HEK293T (cell line): ENCODE data around the gene EPHB1.

Experiments
- CTCF ChIA-PET: fragments of 350-600 bp; formaldehyde crosslinking; extraction: SDS; loops from one replicate; lab custom pipeline; 2021; ENCODE audit warnings: antibody characterized with exemption, inconsistent platforms; lab: Yijun Ruan, JAX
- POLR2A ChIA-PET: fragments of 350-600 bp; formaldehyde crosslinking; extraction: SDS; loops from one replicate; lab custom pipeline; 2020; ENCODE audit warnings: antibody characterized with exemption, inconsistent platforms; lab: Yijun Ruan, JAX
- DNase-seq: peaks from one replicate; pipeline ENCODE4 v3.0.0; 2012; ENCODE audit warnings: mixed read lengths; ENCODE audit errors: extremely low spot score
- ARNT ChIP-seq: fragments of 450-650 bp; IDR thresholded peaks from 2 replicates; pipeline ENCODE4 v1.6.1; 2017; ENCODE audit warnings: mild to moderate bottlenecking
- BHLHE40 ChIP-seq: fragments of 450-650 bp; IDR thresholded peaks from 2 replicates; pipeline ENCODE4 v1.6.1; 2016; ENCODE audit warnings: mild to moderate bottlenecking, moderate library complexity, borderline replicate concordance
- CTBP1 ChIP-seq: fragments of 450-650 bp; IDR thresholded peaks from 2 replicates; pipeline ENCODE4 v1.6.1; 2016; ENCODE audit warnings: borderline replicate concordance
- FOXA1 ChIP-seq: fragments of 450-650 bp; IDR thresholded peaks from 2 replicates; pipeline ENCODE4 v1.6.1; 2016; ENCODE audit warnings: mild to moderate bottlenecking
- FOXK2 ChIP-seq: fragments of 450-650 bp; IDR thresholded peaks from 2 replicates; pipeline ENCODE4 v1.6.1; 2016; ENCODE audit warnings: mild to moderate bottlenecking
- FOXM1 ChIP-seq: fragments of 450-650 bp; IDR thresholded peaks from 2 replicates; pipeline ENCODE4 v1.6.1; 2017; ENCODE audit warnings: mild to moderate bottlenecking, borderline replicate concordance
- HDGF ChIP-seq: fragments of 450-650 bp; IDR thresholded peaks from 2 replicates; pipeline ENCODE4 v1.6.1; 2017; ENCODE audit warnings: antibody characterized with exemption, borderline replicate concordance
- L3MBTL2 ChIP-seq: fragments of 450-650 bp; conservative IDR thresholded peaks from 2 replicates; pipeline ENCODE4 v1.6.1; 2016; ENCODE audit warnings: mild to moderate bottlenecking
- LEF1 ChIP-seq: fragments of 450-650 bp; IDR thresholded peaks from 2 replicates; pipeline ENCODE4 v1.6.1; 2017; ENCODE audit warnings: mild to moderate bottlenecking, borderline replicate concordance
- NFRKB ChIP-seq: fragments of 450-650 bp; IDR thresholded peaks from 2 replicates; pipeline ENCODE4 v1.6.1; 2016; ENCODE audit warnings: mild to moderate bottlenecking, moderate library complexity
- SP1 ChIP-seq: fragments of 450-650 bp; IDR thresholded peaks from 2 replicates; pipeline ENCODE4 v1.6.1; 2017
- SUZ12 ChIP-seq: fragments of 450-650 bp; IDR thresholded peaks from 2 replicates; pipeline ENCODE4 v1.6.1; 2016; ENCODE audit warnings: mild to moderate bottlenecking
- TARDBP ChIP-seq: fragments of 450-650 bp; IDR thresholded peaks from 2 replicates; pipeline ENCODE4 v1.6.1; 2016
- ZNF384 ChIP-seq: fragments of 450-650 bp; IDR thresholded peaks from 2 replicates; pipeline ENCODE4 v1.6.1; 2016
- TF ChIP-seq, protein P1 (sequence below): fragments of 450-650 bp; IDR thresholded peaks from 2 replicates; pipeline ENCODE4 v1.6.1; 2016

The EPHB1 gene

DNA sequence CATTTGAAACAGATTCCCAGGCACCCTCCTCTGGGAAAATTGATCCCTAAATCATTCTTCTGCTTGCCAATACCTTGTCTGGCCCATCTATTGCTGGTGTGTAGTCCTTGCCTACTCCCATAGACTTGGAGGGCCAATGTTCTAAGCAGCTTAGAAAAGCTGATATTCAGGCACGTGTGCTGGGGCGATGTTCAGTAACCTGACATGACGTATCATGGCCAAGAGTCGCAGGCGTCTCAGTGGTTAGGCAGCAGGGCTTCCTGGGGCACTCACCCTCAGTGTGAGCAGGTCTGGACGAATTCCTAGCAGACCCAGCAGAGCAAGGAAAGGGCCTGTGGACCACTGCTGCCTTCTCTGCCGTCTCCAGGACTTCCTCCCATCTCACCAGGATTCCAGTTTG, 21.6 kb downstream of the EPHB1 start:
- TF ChIP-seq BHLHE40 (no peak), LEF1 (no peak), SUZ12 (no peak), ZNF384 (no peak)
- TF ChIP-seq, protein P1, sequence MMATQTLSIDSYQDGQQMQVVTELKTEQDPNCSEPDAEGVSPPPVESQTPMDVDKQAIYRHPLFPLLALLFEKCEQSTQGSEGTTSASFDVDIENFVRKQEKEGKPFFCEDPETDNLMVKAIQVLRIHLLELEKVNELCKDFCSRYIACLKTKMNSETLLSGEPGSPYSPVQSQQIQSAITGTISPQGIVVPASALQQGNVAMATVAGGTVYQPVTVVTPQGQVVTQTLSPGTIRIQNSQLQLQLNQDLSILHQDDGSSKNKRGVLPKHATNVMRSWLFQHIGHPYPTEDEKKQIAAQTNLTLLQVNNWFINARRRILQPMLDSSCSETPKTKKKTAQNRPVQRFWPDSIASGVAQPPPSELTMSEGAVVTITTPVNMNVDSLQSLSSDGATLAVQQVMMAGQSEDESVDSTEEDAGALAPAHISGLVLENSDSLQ: no peak
- ChIA-PET POLR2A (no interaction called here), CTCF (no interaction called here)
- DNase-seq: no peak

DNA sequence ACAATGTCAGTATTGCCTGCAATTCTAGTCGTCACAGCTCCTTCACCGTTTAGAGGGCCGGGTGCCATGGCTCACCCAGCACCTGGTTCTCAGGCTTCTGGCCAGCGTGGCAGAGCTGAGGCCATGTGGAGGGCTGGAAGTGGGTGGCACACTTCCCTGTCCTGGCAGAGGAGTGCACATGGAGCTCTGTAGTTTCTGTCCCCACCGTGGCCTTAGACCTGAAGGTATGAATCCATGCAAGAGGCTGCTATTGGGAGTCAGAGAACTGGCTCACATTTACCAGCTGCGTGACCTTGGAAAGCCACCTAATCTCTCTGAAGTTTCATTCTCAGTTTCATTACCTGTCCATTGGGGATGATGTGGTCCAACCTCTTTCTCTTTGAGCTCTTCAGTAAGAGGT, 22.2 kb downstream of the EPHB1 start:
- no peak for DNase-seq
- CTCF ChIA-PET: no interaction called here
- POLR2A ChIA-PET: no interaction called here
- TF ChIP-seq LEF1: no peak
- TF ChIP-seq SP1: no peak
- TF ChIP-seq ZNF384: no peak
- no peak for TF ChIP-seq FOXM1
- TF ChIP-seq CTBP1: no peak
- TF ChIP-seq L3MBTL2: no peak

DNA sequence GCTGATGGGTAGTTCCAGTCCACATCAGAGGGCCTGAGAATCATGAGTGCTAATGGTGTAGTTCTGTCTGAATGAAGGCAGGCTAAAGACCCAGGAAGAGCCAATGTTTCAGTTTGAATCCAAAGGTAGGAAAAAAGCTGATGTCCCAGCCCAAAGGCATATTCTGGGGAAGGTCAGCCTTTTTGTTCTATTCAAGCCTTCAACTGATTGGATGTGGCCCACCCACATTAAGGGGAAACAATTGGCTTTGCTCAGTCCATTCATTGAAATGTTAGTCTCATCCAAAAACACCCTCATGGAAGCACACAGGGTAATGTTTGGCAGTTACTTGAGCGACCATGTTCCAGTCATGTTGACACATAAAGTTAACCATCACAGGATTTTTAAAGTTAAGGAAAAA, 25.9 kb downstream of the EPHB1 start:
- ChIA-PET POLR2A (no interaction called here), CTCF (no interaction called here)
- no peak for DNase-seq
- TF ChIP-seq SUZ12 (no peak), HDGF (no peak), NFRKB (no peak), FOXA1 (no peak)

DNA sequence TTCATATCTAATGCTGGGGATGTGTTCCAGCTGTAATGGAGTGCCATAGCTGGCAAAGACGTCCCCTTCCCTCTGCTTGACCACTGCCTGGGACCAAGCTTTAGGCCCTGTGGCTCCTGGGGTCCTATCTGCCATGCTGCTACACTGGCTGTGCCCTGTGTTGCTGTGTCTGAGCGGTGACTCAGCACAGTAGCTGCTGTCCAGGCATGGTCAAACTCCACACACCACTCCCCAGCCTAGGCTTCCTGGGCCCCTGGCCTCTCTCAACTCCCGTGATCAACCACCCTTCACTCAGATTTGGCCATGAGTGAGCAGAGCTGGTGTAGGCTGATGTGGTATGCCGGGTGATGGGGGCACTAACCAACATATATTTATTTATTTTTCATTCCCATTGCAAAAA, 27.0 kb downstream of the EPHB1 start:
- POLR2A ChIA-PET: no interaction called here
- TF ChIP-seq, protein P1: no peak
- TF ChIP-seq ARNT (no peak), CTBP1 (no peak), NFRKB (no peak), ZNF384 (no peak), BHLHE40 (no peak), SUZ12 (no peak), SP1 (no peak)

DNA sequence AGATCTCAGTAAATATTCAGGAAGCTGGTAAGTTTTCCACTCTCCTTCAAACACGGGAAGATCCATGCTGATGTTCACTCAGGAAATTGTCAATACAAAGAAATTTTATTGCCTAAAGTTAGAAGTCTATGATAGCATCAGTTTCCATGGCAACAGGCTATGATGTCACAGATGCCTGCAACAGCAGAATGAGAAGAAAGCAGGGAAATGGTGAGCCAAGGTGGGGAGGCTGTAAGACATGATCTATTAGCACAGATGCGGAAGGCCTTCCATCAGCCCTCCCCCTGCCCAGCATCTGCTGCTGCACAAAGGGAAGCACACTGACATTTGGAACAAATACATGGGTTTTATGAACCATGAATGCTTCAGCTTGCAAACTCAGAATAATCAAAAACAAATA, 28.6 kb downstream of the EPHB1 start:
- ChIA-PET CTCF (no interaction called here), POLR2A (no interaction called here)
- DNase-seq: no peak
- TF ChIP-seq L3MBTL2: no peak
- TF ChIP-seq FOXA1: no peak
- TF ChIP-seq, protein P1: no peak

More for the DNA sequence above, 27.0 kb downstream of the EPHB1 start:
- CTCF ChIA-PET: no interaction called here
- DNase-seq: no peak

DNA sequence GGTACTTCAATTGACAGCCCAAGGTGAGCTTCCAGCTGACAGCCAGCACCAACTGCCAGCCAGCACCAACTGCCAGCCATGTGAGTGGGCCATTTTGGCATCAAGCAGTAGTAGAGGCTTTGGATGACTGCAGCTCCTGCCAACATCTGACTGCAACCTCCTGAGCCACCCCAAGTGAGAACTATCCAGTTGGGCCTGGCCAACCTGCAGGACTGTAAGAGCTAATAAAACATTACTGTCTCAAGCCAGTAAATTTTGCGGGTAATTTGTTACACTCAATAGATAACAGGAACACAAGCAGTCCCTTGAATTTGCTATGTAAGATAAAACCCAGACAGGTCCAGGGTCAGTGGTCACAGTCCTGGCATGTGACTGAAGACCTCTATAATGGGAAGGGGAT, 29.7 kb downstream of the EPHB1 start:
- ChIA-PET POLR2A (no interaction called here), CTCF (interaction anchor here (0.6 kb wide), 1 partner anchor 978 kb away, joined by 3 read pairs; no protein-coding TSS in a partner anchor)
- TF ChIP-seq FOXK2 (no peak), ZNF384 (no peak), SUZ12 (no peak), SP1 (no peak), LEF1 (no peak), ARNT (no peak)
- DNase-seq: no peak

DNA sequence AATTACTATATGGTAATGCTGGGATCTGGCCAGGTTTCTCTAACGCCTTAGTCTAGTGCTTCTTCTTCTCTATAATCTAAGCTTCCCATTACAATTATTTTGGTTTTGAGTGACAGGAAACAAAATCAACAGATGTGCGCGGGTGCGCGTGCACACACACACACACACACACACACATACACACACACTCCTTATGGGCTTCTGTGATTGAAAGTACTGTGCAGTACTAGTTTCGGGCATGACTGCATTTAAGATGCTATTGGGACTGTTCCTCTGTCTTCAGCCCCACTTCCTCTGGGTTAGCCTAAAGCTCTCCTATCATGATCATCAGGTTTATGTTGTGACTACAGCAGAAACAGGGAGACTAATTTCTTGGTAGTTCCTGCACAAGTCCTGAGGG, 32.2 kb downstream of the EPHB1 start:
- POLR2A ChIA-PET: no interaction called here
- TF ChIP-seq SUZ12: no peak
- TF ChIP-seq ARNT: no peak
- no peak for TF ChIP-seq FOXA1
- no peak for TF ChIP-seq TARDBP
- no peak for TF ChIP-seq SP1
- no peak for TF ChIP-seq HDGF
- TF ChIP-seq LEF1: no peak
- no peak for TF ChIP-seq NFRKB
- no peak for TF ChIP-seq ZNF384
- TF ChIP-seq FOXM1: no peak
- TF ChIP-seq FOXK2: no peak
- TF ChIP-seq, protein P1: no peak
- no peak for DNase-seq

More for the DNA sequence above, 32.2 kb downstream of the EPHB1 start:
- CTCF ChIA-PET: no interaction called here
